Measurements from ENCODE around the gene PCSK7.

PCSK7 gene

DNA sequence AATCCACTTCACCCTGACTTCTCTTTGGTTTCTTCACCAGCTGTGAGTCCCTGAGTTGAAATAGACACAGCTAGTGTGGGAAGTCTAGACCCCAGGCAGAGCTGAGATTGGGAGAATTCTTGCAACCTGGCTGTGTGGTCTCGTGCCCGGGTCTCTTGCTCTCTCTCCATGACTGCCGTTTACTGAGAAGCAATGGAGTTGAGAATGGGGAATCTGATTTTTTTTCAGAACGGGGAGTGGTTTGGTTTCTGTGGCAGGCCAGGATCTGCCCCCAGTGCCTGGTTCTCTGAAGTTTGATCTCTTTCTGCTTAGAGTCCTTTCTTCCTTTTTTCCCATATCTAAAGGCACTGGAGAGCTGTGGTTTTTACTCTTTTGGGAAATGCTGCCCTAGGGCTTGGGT, 51.9 kb downstream of the PCSK7 start:
- DNase-seq = no peak

DNA sequence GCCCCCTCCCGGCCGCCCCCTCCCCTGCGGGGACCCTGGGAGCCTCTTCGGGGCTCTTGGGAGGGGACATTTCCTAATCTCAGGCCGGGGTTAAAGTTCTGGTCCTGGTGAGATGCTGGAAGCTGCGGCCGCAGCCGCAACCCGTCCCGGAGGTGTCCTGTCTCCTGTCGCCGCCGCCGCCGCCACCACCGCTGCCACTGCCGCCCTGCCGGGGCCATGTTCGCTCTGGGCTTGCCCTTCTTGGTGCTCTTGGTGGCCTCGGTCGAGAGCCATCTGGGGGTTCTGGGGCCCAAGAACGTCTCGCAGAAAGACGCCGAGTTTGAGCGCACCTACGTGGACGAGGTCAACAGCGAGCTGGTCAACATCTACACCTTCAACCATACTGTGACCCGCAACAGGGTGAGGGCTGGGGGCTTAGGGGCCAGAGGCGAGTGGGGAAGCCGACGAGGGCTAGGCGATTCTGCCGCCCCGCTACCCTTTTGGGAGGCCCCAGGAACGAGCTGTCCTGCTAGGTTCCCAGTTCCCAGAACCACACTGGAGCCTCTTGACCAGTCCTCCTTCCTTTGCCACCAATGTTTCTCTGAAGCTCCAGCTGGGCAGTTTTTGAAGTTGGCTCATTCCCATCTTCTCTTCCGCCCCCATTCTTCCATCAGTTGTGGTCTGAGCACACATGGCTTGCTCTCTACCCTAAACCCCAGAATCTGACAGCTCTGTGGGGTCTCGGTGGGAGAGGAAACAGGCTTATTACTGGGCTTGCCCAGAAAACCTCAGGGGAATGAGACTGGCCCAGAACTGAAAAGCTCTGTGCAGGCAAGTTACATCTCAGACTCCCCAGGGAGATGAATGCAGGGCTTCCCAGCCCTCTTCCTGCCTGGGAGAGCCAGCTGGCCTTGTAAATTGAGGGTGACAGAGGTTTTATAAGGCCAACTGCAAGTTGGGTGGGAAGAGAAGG, 52.5 kb downstream of the PCSK7 start:
- DNase-seq = peak; percentile 64

DNA sequence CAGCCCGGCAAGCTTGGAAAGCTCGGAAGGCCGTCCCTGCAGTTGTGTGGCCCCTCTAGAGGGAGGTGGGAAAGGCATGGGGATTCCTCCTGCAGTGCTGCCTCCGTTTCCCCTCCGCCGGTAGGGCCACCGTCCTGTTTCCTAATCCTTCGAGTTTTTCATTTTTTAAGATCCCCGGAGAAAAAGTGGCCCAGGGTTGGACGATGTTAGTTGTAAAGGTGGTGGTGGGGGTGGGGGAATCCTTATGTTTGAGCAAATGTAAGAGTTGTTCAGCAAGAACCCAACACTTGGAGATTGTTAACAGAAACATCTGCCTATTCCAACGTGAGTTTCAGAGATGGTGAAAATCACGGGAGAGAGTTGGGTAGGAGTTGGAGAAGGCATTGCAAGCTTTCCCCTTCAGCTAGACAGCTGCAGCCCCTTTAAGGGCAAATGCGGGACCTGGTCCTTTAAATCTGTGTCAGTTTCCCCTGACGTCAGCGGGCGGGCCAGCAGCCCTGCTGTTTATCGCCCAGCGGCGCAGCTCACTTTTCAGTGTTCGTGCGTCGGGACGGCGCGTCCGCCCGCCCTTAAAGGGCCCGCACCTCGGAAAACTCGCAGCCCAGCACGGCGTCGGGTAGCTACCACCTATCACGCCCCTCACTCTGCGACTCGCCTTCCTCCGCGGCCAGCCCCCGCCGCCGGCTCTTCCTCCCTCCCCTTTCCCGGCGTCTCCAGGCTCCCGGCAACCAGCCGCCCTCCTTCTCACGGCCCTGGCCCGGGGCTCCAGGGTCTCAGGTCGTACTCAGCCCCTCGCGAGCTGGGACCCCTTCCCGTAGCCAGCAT, 53.5 kb downstream of the PCSK7 start, which contains the start of gene SIDT2:
SIDT2 (plus strand) TSS at position 534 of the 825 bp plus-strand sequence. CDS start 521 bp downstream, outside the sequence.
- peak; percentile 96 for DNase-seq

DNA sequence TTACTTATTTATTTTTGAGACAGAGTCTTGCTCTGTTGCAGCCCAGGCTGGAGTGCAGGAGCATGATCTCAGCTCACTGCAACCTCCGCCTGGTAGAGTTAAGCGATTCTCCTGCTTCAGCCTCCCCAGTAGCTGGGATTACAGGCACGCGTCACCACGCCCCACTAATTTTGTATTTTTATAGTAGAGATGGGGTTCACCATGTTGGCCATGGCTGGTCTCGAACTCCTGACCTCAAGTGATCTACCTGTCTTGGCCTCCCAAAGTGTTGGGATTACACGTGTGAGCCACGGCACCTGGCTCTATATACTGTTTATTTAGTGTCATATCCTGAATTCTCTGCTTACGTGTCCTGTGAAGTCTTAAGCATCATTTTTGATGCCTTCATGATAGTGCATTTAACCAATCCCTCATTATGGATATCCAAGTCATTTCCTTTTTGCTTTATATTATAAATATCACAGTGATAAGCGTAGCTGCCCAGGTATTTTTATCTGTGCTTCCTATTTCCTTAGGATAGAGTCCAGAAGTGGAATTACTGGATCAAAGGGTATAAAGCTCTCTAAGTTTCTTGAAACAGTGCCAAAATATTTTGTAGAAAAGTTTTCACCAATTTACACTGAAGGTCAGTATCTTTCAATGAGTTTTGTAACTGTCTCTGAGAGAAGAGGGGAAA, 54.2 kb downstream of the PCSK7 start:
- no peak for DNase-seq

DNA sequence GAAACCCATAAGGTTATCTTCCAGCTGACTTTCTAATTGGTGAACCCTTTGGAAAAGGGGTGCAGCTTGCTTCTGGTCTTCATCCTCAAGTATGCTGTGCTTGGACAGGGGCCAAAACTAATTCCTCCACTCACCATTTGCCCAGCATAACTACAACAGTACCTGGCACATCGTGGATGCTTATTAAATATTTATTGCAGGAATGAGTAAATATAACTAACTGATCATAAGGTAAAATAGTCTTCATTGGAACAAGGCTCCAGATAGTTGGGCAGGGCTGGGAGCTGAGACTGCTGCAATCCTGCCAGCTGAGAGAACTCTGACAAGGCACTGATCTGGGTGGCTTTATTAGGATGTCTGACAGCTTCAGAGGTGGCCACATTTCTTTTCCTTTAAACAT, 55.7 kb downstream of the PCSK7 start:
- no peak for DNase-seq

DNA sequence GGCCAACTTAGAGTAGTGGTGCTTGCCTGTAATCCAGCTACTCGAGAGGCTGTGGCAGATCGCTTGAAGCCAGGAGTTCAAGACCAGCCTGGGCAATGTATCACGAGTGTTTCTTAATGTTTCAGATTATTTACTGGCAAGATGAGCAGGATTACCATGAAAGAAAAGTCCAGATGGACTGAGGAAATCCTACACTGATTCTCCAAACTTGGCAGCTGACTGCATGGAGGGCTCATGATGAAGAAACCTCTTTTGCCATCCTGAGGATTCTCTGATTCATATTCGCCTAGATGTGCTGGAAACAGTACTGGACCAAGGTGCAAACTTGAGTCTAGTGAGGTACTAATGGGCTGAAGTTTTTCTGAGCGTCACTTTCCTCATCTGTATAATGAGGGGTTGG, 56.1 kb downstream of the PCSK7 start:
- peak; percentile 32 for DNase-seq

DNA sequence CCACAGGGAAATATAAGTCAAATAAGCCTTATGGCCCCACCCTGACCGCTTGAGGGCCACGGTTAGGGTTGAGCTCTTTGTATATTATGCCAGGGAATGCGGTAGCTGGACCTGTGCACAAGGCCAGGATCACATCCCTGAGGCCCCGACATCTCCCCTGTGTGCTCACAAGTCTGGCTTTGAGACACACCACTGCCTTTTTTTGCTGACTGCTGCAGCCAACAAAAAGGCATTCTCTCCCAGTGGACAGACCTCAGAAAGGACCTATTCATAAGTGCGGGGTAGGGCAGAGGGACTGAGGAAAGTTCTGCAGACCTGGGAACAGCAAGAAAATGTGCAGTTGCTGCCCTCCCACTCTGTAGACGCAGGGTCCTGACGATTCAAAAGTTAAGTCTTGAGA, 56.8 kb downstream of the PCSK7 start:
- DNase-seq = no peak

DNA sequence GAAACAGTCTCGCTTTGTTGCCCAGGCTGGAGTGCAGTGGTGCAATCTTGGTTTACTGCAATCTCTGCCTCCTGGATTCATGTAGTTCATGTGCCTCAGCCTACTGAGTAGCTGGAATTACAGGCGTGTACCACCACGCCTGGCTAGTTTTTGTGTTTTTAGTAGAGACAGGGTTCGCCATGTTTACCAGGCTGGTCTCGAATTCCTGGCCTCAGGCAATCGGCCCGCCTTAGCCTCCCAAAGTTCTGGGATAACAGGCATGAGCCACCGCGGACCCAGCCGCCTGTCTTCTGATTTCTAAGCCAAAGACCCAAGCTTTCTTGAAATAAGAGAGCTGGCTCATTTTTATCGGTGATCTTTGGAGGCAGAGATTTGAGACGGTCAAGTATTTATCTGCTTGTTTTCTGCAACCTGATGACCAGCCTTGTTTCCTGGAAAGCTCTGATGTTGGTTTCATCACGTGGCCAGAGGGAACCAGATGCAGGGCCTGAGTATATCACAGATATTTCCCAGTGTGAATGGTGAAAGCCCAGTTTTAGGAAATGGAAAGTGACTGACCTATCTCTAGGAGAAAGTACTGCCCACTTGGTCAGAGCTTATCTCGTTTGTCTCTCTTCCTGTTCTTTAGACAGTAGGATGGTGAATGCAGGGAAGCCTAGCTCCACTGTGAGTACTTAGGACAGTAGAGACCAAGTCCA, 59.0 kb downstream of the PCSK7 start:
- DNase-seq = peak; percentile 50

DNA sequence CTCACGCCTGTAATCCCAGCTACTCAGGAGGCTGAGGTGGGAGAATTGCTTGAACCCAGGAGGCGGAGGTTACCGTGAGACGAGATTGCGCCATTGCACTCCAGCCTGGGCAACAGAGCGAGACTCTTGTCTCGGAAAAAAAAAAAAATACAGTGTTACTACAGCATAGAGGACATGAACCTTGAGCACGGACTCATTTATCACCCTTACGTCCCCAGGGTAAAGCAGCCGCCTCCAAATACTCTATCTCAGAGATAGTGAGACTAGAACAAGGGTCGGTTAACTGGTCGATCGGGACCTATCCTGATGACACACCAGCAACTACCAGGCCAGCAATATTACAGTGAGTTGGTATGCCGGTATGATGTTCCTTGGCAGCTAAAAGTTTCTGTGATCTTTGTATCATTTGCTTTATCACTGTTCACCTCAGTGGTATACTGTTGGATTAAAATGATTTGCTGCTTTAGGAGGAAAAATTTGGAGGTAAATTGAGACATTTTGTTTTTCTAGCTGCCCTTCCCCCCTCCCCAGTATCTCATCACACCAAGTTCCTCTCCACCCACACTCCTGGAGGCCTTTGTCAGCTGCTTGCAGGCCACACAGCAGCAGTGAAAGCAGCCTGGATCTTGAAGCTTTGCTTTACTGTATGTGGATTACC, 60.3 kb downstream of the PCSK7 start:
- DNase-seq = peak; percentile 18

DNA sequence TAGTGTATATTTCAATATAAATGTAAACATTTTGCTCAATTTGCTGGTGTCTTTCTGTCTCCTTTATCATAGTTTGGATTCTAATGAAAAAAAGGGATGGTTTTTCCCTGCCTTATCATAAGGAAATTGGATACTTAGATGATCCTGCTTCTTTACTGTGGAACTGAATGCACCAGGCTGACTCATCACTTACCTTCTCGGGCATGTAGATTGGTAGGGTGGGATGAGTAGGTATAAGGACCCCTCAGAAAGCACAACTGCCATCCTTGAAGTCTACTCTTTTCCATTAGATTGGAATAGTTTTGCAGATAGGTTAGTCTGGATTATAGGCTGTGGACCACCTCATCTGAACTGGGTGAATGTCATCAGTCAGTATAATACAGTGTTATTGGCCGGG, 60.9 kb downstream of the PCSK7 start:
- no peak for DNase-seq

DNA sequence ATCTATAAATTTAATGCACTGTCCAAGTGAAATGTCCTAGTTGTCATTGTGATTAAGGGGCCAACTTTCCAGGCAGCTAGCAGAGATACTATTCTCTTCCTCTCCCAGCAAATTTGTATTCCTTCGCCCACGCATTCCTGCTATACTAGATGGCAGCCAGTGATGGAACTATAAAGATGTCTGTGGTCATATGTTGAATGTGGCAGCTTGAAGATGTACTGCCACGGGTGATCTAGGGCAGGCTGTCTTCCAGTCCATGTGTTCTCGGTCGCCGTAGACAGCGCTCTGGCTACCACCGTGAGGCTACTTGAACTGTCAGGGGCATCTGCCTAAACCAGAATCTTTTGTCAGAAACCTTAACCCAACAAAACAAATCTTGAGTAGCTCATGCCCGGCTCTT, 61.7 kb downstream of the PCSK7 start:
- no peak for DNase-seq

DNA sequence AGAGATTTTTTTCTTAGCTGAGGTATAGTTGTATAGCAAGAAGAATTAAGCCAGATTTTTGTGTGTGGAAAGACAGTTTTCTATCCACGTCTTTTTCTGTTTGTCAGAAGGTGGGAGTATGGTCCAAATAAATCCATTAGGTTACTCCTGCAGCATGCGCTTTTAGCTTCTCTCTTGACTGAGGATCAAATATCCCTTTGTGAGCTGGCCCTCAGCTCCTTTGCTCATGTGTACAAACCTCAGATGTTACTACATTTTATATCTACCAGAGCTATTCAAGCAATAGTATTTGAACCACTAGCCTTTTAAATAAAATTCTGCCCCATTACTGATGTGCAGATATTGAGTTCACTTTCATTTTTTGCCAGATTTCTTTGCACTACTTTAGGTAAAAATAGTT, 62.1 kb downstream of the PCSK7 start:
- no peak for DNase-seq

DNA sequence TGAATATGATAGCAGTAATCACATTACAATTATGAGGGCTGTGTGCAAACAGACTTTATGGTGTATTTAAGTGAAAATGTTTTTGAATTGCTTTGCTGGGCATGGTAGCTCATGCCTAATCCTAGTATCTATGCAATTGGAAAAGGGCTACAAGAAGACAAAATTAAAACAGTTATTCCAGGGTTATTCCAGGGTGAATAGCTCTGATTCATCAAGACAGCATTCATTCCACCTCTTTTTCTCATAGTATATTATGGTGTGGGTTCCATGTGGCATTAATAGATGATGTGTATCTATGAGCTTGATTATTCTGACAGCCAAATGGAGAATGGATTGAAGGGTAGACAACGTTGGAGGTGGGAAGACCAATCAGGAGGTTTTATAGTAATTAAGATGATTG, 65.4 kb downstream of the PCSK7 start:
- no peak for DNase-seq

DNA sequence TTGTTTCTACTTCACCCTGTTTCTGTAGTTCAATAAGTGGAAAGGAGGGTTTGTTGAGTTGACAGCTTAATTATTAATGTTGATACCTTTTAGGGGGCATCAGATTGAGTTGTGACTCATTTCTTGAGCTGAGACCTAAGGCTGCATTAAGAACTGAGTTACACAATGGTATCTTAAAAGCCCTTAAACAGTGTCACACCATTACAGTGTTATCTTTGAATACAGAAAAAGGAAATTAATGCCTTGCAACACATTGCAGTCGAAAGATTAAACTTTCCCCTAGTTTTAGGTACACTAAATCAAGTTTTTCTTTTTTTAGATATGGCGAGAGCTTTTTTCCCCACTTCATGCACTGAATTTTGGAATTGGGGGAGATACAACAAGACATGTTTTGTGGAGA, 71.0 kb downstream of the PCSK7 start:
- DNase-seq = no peak

DNA sequence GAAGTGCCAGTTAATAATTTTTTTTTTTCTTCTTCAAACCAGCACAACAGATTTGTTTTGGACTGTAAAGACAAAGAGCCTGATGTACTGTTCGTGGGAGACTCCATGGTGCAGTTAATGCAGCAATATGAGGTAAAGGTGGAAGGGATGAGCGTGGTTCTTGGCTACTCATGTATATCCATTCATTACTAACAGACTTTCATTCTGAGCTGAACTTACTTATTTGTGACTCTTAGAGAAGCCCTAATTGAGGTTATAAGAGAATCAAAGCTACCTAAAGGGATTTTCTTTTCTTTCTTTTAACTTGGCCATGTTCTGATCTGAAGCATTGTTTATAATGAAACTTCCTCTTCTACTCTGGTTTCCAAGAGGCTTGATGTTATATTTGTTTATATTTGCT, 72.0 kb downstream of the PCSK7 start:
- DNase-seq = no peak

DNA sequence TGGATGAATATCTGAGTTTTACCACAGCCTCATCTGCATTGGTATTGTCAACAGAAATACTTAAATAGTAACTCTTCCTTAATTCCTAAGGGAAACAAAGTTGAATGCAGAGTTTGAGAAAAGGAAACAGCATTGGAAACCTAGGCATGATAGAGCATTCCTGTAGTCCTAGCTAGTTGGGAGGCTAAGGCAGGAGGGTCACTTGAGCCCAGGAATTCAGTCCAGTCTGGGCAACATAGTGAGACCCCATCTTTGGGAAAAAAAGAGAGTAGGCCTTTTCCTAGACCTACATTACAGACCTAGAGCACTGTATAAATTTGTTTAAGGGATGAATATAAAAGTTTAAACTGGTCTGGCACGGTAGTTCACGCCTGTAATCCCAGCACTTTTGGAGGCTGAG, 74.4 kb downstream of the PCSK7 start:
- DNase-seq = no peak

DNA sequence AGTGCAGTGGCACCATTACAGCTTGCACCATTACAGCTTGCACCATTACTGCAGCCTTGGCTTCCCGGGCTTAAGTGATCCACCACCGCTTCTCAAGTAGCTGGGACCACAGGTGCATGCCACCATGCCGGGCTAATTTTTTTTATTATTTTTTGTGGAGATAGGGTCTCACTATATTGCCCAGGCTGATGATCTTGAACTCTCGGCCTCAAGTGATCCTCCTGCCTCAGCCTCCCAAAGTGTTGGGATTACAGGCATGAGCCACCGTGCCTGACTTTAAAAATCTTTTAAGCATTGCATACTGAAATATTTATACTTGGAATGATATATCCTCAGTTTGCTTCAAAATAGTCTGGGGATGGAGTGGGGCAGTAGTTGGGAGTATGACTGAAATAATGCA, 77.4 kb downstream of the PCSK7 start:
- no peak for DNase-seq
